ENCODE data around the gene OASL. TPM values are rescaled to one million over a fixed set of nuclear protein-coding genes. Genes with fewer than 3 reads are reported as not detected.

The OASL gene
- total and polyA plus RNA-seq, 2 experiments from 2014 or later: 0.13 to 0.54 TPM

- TF ChIP-seq EZH2 (IDR thresholded peaks at IDR 0.05; ENCODE audit: insufficient read depth, poor library complexity, severe bottlenecking) (no peak), EZH2phosphoT487 (IDR thresholded peaks at IDR 0.05; ENCODE audit: insufficient read depth, low read depth) (no peak)
- H3K4me3 ChIP-seq: no peak overlapping the region
- no peaks in the 10 kb centered on the region for H3K79me2 ChIP-seq (ENCODE audit: insufficient read depth)
- H3K27me3 ChIP-seq (replicated peaks; ENCODE audit: insufficient read depth): peaks cover 15% of the 10 kb centered on the region; the same call in 1 of the 2 replicates
- no peaks in the 10 kb centered on the region for H3K4me1 ChIP-seq (ENCODE audit: insufficient read depth)
- no peaks in the 10 kb centered on the region for H3K9me2 ChIP-seq (ENCODE audit: insufficient read depth)
- H2AFZ ChIP-seq: no peak overlapping the region
- H3F3A ChIP-seq (ENCODE audit: insufficient read depth): no peaks in the 10 kb centered on the region
- in situ Hi-C loops (cut with MboI): no loop called here
- no peak overlapping the region for H3K9ac ChIP-seq
- H3K9me3 ChIP-seq (ENCODE audit: low read depth): no peaks in the 10 kb centered on the region
- WGBS, 2 experiments (ENCODE audit: low coverage in 1 of 2, low lambda C conversion rate in 2 of 2, missing lambda C conversion rate in 2 of 2): 58 to 69% methylated on average over 14 to 15 of the region's 15 CpGs
- no peak overlapping the region for H3K27ac ChIP-seq
- H4K20me1 ChIP-seq (ENCODE audit: insufficient read depth): no peaks in the 10 kb centered on the region
- H3K4me2 ChIP-seq (ENCODE audit: unreplicated experiment): no peak overlapping the region
- no peak for DNase-seq
- no peaks in the 10 kb centered on the region for H3K36me3 ChIP-seq (ENCODE audit: low read depth)
Measured at GRCh38 chr12:120994059-120994458, 45.0 kb downstream of the OASL start.

- in situ Hi-C loops (cut with MboI): no loop called here
- no peak overlapping the region for H3K4me2 ChIP-seq (ENCODE audit: unreplicated experiment)
- H4K20me1 ChIP-seq (ENCODE audit: insufficient read depth): no peaks in the 10 kb centered on the region
- 75 to 80% methylated on average over 11 of the region's 11 CpGs for WGBS, 2 experiments (ENCODE audit: low coverage in 1 of 2, low lambda C conversion rate in 2 of 2, missing lambda C conversion rate in 2 of 2)
- H3K36me3 ChIP-seq (ENCODE audit: low read depth): no peaks in the 10 kb centered on the region
- no peaks in the 10 kb centered on the region for H3F3A ChIP-seq (ENCODE audit: insufficient read depth)
- TF ChIP-seq EZH2 (IDR thresholded peaks at IDR 0.05; ENCODE audit: insufficient read depth, poor library complexity, severe bottlenecking): no peak
- no peak for TF ChIP-seq EZH2phosphoT487 (IDR thresholded peaks at IDR 0.05; ENCODE audit: insufficient read depth, low read depth)
- no peaks in the 10 kb centered on the region for H3K9me3 ChIP-seq (ENCODE audit: low read depth)
- no peaks in the 10 kb centered on the region for H3K79me2 ChIP-seq (ENCODE audit: insufficient read depth)
- no peak for DNase-seq
- H3K4me1 ChIP-seq (ENCODE audit: insufficient read depth): no peaks in the 10 kb centered on the region
- H2AFZ ChIP-seq: no peak overlapping the region
- no peak overlapping the region for H3K27ac ChIP-seq
- peaks cover 15% of the 10 kb centered on the region; the same call in 1 of the 2 replicates for H3K27me3 ChIP-seq (replicated peaks; ENCODE audit: insufficient read depth)
- no peak overlapping the region for H3K4me3 ChIP-seq
- H3K9ac ChIP-seq: no peak overlapping the region
- H3K9me2 ChIP-seq (ENCODE audit: insufficient read depth): no peaks in the 10 kb centered on the region
Measured at GRCh38 chr12:120993496-120993895, 45.5 kb downstream of the OASL start.

- Histone ChIP-seq H3K36me3 (ENCODE audit: low read depth) (no peaks in the 10 kb centered on the region), H3K79me2 (ENCODE audit: insufficient read depth) (no peaks in the 10 kb centered on the region), H3K9me2 (ENCODE audit: insufficient read depth) (no peaks in the 10 kb centered on the region), H3K27me3 (replicated peaks; ENCODE audit: insufficient read depth) (peaks cover 15% of the 10 kb centered on the region; the same call in 1 of the 2 replicates), H3K9me3 (ENCODE audit: low read depth) (no peaks in the 10 kb centered on the region), H3F3A (ENCODE audit: insufficient read depth) (no peaks in the 10 kb centered on the region), H3K9ac (no peak overlapping the region), H3K27ac (no peak overlapping the region), H3K4me2 (ENCODE audit: unreplicated experiment) (no peak overlapping the region), H4K20me1 (ENCODE audit: insufficient read depth) (no peaks in the 10 kb centered on the region), H3K4me3 (no peak overlapping the region), H3K4me1 (ENCODE audit: insufficient read depth) (no peaks in the 10 kb centered on the region), H2AFZ (no peak overlapping the region)
- DNase-seq: no peak
- TF ChIP-seq EZH2phosphoT487 (IDR thresholded peaks at IDR 0.05; ENCODE audit: insufficient read depth, low read depth) (no peak), EZH2 (IDR thresholded peaks at IDR 0.05; ENCODE audit: insufficient read depth, poor library complexity, severe bottlenecking) (no peak)
- WGBS, 2 experiments (ENCODE audit: low coverage in 1 of 2, low lambda C conversion rate in 2 of 2, missing lambda C conversion rate in 2 of 2): 37 to 41% methylated on average over 1 of the region's 1 CpG
- in situ Hi-C loops (cut with MboI): no loop called here
Measured at GRCh38 chr12:120992989-120993388, 46.1 kb downstream of the OASL start.

GRCh38 chr12:120991965-120992364, 47.1 kb downstream of the OASL start:
- Histone ChIP-seq H3K36me3 (ENCODE audit: low read depth) (no peaks in the 10 kb centered on the region), H3K9me3 (ENCODE audit: low read depth) (no peaks in the 10 kb centered on the region), H3K9me2 (ENCODE audit: insufficient read depth) (no peaks in the 10 kb centered on the region), H3K9ac (no peak overlapping the region), H3K4me3 (no peak overlapping the region), H3K79me2 (ENCODE audit: insufficient read depth) (no peaks in the 10 kb centered on the region), H3F3A (ENCODE audit: insufficient read depth) (no peaks in the 10 kb centered on the region), H2AFZ (no peak overlapping the region), H3K4me2 (ENCODE audit: unreplicated experiment) (no peak overlapping the region), H3K4me1 (ENCODE audit: insufficient read depth) (no peaks in the 10 kb centered on the region), H3K27ac (no peak overlapping the region), H4K20me1 (ENCODE audit: insufficient read depth) (no peaks in the 10 kb centered on the region), H3K27me3 (replicated peaks; ENCODE audit: insufficient read depth) (peaks cover 15% of the 10 kb centered on the region; the same call in 1 of the 2 replicates)
- no peak for TF ChIP-seq EZH2 (IDR thresholded peaks at IDR 0.05; ENCODE audit: insufficient read depth, poor library complexity, severe bottlenecking)
- TF ChIP-seq EZH2phosphoT487 (IDR thresholded peaks at IDR 0.05; ENCODE audit: insufficient read depth, low read depth): no peak
- DNase-seq: no peak
- in situ Hi-C loops (cut with MboI): no loop called here

GRCh38 chr12:120990487-120991055, 48.5 kb downstream of the OASL start:
- 66 to 94% methylated on average over 1 to 2 of the region's 2 CpGs for WGBS, 2 experiments (ENCODE audit: low coverage in 1 of 2, low lambda C conversion rate in 2 of 2, missing lambda C conversion rate in 2 of 2)
- no peak overlapping the region for H3K9ac ChIP-seq
- TF ChIP-seq EZH2phosphoT487 (IDR thresholded peaks at IDR 0.05; ENCODE audit: insufficient read depth, low read depth) (no peak), EZH2 (IDR thresholded peaks at IDR 0.05; ENCODE audit: insufficient read depth, poor library complexity, severe bottlenecking) (no peak)

More at GRCh38 chr12:120990487-120991055, 48.5 kb downstream of the OASL start:
- H3K36me3 ChIP-seq (ENCODE audit: low read depth): no peaks in the 10 kb centered on the region
- no peaks in the 10 kb centered on the region for H3K4me1 ChIP-seq (ENCODE audit: insufficient read depth)
- H3K79me2 ChIP-seq (ENCODE audit: insufficient read depth): no peaks in the 10 kb centered on the region
- no peak for DNase-seq
- in situ Hi-C loops (cut with MboI): no loop called here
- H3K4me3 ChIP-seq: no peak overlapping the region
- H3K4me2 ChIP-seq (ENCODE audit: unreplicated experiment): no peak overlapping the region
- no peaks in the 10 kb centered on the region for H3K9me3 ChIP-seq (ENCODE audit: low read depth)
- no peaks in the 10 kb centered on the region for H3K9me2 ChIP-seq (ENCODE audit: insufficient read depth)
- no peaks in the 10 kb centered on the region for H4K20me1 ChIP-seq (ENCODE audit: insufficient read depth)
- H3K27ac ChIP-seq: no peak overlapping the region
- H3K27me3 ChIP-seq (replicated peaks; ENCODE audit: insufficient read depth): peaks cover 12% of the 10 kb centered on the region; the same call in 1 of the 2 replicates
- H2AFZ ChIP-seq: no peak overlapping the region
- H3F3A ChIP-seq (ENCODE audit: insufficient read depth): no peaks in the 10 kb centered on the region

Measured in GM23248 (cell line).